ENCODE measurements around the gene OLFM4. TPM values are rescaled to one million over a fixed set of nuclear protein-coding genes. Genes with fewer than 3 reads are reported as not detected.

The OLFM4 gene
- total RNA-seq, 4 donors from 2014 or later: 0.18 to 1.7 TPM; not detected in 2

DNA sequence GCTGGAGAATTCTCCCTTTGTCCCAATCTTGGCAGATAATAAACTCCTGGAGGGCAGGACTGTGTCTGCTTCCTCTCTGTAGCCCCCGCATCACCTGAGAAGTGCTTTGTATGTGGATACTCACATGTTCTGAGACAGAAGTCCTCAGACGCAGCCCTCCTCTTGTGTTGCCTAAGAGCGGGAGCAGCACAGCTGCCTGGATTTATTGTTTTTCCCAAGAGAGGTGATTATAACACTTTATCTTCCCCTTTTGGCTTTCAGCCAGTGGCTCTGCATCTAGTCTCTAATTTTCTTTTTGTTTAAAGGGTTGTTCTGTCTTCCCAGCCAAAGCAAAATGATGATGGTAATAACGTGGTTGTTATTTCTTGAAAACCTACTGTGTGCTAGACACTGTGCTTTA, 36.1 kb downstream of the OLFM4 start:
- Histone ChIP-seq H3K4me3 (no peak overlapping the region), H3K4me1 (no peaks in the 10 kb centered on the region), H3K9me3 (no peaks in the 10 kb centered on the region), H3K27ac (no peak overlapping the region), H3K27me3 (peaks cover 0 to 25% (median 0%) of the 10 kb centered on the region in 4 donors), H3K36me3 (no peaks in the 10 kb centered on the region)
- WGBS, 2 donors: 44 to 46% methylated on average over 4 of the region's 4 CpGs
- TF ChIP-seq, protein P1, sequence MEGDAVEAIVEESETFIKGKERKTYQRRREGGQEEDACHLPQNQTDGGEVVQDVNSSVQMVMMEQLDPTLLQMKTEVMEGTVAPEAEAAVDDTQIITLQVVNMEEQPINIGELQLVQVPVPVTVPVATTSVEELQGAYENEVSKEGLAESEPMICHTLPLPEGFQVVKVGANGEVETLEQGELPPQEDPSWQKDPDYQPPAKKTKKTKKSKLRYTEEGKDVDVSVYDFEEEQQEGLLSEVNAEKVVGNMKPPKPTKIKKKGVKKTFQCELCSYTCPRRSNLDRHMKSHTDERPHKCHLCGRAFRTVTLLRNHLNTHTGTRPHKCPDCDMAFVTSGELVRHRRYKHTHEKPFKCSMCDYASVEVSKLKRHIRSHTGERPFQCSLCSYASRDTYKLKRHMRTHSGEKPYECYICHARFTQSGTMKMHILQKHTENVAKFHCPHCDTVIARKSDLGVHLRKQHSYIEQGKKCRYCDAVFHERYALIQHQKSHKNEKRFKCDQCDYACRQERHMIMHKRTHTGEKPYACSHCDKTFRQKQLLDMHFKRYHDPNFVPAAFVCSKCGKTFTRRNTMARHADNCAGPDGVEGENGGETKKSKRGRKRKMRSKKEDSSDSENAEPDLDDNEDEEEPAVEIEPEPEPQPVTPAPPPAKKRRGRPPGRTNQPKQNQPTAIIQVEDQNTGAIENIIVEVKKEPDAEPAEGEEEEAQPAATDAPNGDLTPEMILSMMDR (IDR thresholded peaks at IDR 0.05): no peak
- TF ChIP-seq POLR2A (IDR thresholded peaks at IDR 0.05): no peak
- DNase-seq: no peak
- intact Hi-C loops (cut with DNase I): no loop called here

DNA sequence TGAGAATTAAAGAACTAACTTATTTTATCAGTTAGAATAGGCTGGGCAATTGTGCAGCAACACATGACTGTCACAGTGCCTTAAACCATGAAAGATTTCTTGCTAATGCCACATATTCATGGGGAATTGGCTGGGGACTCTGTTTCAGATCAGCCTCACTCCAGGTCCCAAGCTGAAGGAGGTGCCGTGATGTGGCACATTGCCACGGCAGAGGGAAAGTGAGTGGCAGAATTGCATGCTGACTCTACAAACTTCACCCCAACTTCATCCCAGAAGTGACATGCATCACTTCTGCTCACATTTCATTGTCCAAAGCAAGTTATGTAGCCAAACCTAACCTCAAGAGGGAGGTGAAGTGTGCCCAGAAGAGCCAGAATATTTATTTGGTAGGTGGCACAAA, 37.8 kb downstream of the OLFM4 start:
- no peaks in the 10 kb centered on the region for H3K4me1 ChIP-seq
- intact Hi-C loops (cut with DNase I): no loop called here
- TF ChIP-seq, protein P1 (IDR thresholded peaks at IDR 0.05): no peak
- no peak for TF ChIP-seq POLR2A (IDR thresholded peaks at IDR 0.05)
- H3K9me3 ChIP-seq: no peaks in the 10 kb centered on the region
- no peak overlapping the region for H3K4me3 ChIP-seq
- no peak for DNase-seq
- H3K27ac ChIP-seq: no peak overlapping the region
- peaks cover 0 to 22% (median 0%) of the 10 kb centered on the region in 4 donors for H3K27me3 ChIP-seq
- no peaks in the 10 kb centered on the region for H3K36me3 ChIP-seq
- WGBS, 2 donors: 83 to 87% methylated on average over 2 of the region's 2 CpGs

DNA sequence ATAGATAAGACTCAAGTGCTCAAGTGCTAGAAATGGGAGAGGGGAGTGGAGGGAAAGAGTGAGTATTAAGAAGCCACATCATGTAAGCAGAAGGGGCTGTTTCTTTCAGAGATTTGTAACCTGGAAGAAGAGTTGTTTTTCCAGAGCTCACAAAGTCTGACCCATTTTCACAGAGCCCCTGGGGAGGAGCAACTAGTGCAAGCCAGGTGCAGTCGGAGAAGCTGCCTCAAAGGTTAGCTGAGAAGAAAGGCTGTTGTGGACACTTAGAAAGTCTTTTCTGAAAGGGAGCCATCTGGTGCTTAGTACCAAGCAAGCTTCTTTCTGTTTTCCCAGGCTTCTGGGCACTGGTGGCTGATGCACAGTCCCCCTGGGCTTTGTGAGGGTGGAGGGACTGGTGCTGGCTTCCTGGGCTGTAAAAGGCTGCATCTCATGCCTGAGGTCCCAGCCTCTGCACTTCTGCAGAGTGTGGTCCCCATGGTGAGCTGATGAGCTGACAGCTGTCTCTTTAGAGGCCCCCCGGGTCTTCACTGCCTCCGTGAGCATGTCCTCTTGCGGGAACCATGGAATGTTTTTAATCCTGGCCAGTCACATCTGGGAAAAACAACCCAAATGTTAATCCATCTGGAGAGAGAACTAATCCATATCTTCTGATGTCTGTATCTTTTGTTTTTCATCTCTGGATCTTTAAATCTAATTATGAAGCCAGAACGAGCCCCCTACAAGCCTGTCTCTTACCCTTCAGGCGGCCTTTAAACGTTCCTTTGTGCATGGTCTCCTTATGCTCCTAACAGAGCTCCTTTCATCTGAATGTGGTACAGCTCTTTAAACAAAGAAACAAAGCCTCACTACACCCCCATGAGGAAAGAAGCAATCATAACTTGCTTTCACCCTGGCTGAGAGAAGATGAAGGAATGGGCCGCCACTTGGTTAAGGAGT, 40.2 kb downstream of the OLFM4 start:
- Histone ChIP-seq H3K36me3 (no peaks in the 10 kb centered on the region), H3K9me3 (no peaks in the 10 kb centered on the region), H3K27me3 (peaks cover 0 to 22% (median 0%) of the 10 kb centered on the region in 4 donors), H3K4me1 (no peaks in the 10 kb centered on the region), H3K4me3 (no peak overlapping the region), H3K27ac (no peak overlapping the region)
- no peak for TF ChIP-seq POLR2A (IDR thresholded peaks at IDR 0.05)
- TF ChIP-seq, protein P1 (IDR thresholded peaks at IDR 0.05): no peak
- 47 to 58% methylated on average over 8 of the region's 8 CpGs for WGBS, 2 donors
- intact Hi-C loops (cut with DNase I): no loop called here
- DNase-seq: no peak

DNA sequence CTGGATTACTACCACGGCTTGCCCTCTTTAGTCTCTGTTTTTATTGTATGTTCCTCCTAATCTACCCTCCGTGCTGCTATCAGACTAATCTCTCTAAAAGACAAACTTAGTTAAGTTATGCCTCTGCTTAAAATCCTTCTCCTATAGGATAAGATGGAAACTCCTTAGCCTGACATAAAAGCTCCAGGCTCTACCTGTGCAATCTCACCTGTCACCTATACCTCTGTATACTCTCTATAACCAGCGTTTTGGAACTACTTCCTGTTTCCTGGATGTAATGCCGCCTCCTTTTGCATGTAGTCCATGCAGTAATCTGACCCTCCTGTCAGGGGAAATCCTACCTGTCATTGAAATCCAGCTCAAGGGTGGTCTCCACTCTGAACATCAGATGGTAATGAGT, 41.2 kb downstream of the OLFM4 start:
- Histone ChIP-seq H3K9me3 (no peaks in the 10 kb centered on the region), H3K4me1 (no peaks in the 10 kb centered on the region), H3K4me3 (no peak overlapping the region), H3K36me3 (no peaks in the 10 kb centered on the region), H3K27me3 (peaks cover 0 to 16% (median 0%) of the 10 kb centered on the region in 4 donors), H3K27ac (no peak overlapping the region)
- intact Hi-C loops (cut with DNase I): no loop called here
- TF ChIP-seq POLR2A (IDR thresholded peaks at IDR 0.05): no peak
- TF ChIP-seq, protein P1 (IDR thresholded peaks at IDR 0.05): no peak
- 68 to 82% methylated on average over 4 of the region's 4 CpGs for WGBS, 2 donors
- no peak for DNase-seq

DNA sequence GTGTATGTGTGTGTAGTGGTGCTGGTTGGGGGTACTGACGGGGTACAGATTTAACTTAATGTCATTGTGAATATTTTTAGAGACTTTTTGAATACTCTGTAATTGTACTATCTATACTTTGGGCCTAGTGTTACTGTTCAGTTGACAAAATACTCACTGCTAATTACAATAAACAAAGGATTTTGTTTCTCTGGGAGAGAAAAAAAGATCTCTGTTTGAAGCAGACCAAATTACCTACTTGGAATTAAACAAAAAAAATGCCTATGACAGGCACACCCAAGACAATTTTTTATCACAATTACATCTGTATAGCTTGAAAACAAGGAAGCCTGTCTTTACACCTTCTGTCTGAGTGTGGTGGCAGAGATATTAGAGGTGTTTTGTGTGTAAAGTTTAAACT, 45.1 kb downstream of the OLFM4 start:
- Histone ChIP-seq H3K27ac (no peak overlapping the region), H3K9me3 (no peaks in the 10 kb centered on the region), H3K36me3 (no peaks in the 10 kb centered on the region), H3K4me3 (no peak overlapping the region), H3K4me1 (no peaks in the 10 kb centered on the region), H3K27me3 (no peaks in the 10 kb centered on the region)
- no peak for DNase-seq
- 61 to 82% methylated on average over 1 of the region's 1 CpG for WGBS, 2 donors
- TF ChIP-seq, protein P1 (IDR thresholded peaks at IDR 0.05): no peak
- TF ChIP-seq POLR2A (IDR thresholded peaks at IDR 0.05): no peak
- intact Hi-C loops (cut with DNase I): no loop called here

Data from esophagus squamous epithelium (tissue), 5 donors.